HepG2 (cell line): Measurements from ENCODE around the gene ADGRD1. TPM values are rescaled to one million over a fixed set of nuclear protein-coding genes. Genes with fewer than 3 reads are reported as not detected.

Source experiments
- ATAC-seq: fragments of 200-7000 bp; cut with Tn5 transposase; 3 replicates; pipeline ENCODE4 v1.9.1; 2020; ENCODE audit warnings: mild to moderate bottlenecking, moderate library complexity
- BruUV-seq: library from RNA; stranded (reverse); fragments of 400-500 nt; replicated peaks from 2 replicates; lab custom pipeline; 2021; lab: Mats Ljungman, UMichigan
- CTCF ChIA-PET: fragments of 300-600 bp; formaldehyde crosslinking; extraction: SDS; loops from one replicate; lab custom pipeline; 2021; ENCODE audit warnings: low total read pairs, inconsistent platforms, low intra/inter-chr PET ratio; lab: Yijun Ruan, JAX
- POLR2A ChIA-PET: fragments of 350-600 bp; sonication (Branson Sonifier 250); formaldehyde crosslinking; loops from one replicate; lab custom pipeline; 2020; ENCODE audit warnings: antibody characterized with exemption, inconsistent platforms; lab: Yijun Ruan, JAX
- DNase-seq: peaks from one replicate; pipeline ENCODE4 v3.0.0-alpha.2; 2015; ENCODE audit warnings: low spot score
- FAIRE-seq: peaks from 3 replicates; lab custom pipeline; 2011; peaks lifted over from hg19 to GRCh38; lab: Jason Lieb, UNC
- H2AFZ ChIP-seq: one replicate; pipeline ENCODE4 v1.6.1; 2011; ENCODE audit warnings: low read length, inconsistent platforms
- H3K27ac ChIP-seq: fragments of 300-600 bp; 3 replicates; pipeline ENCODE4 v1.8.0; 2011; ENCODE audit warnings: mixed run types, mild to moderate bottlenecking, mixed read lengths, low read length, inconsistent platforms; ENCODE audit not compliant: insufficient read depth; ENCODE audit errors: extremely low read length
- H3K27me3 ChIP-seq, 2 experiments: fragments of 200-600 bp in 1 of 2; 2 replicates in 1 of 2; 3 replicates in 1 of 2; pipeline versions ENCODE4 v1.6.0 to v1.8.0; 2011; ENCODE audit warnings: low read length in 2 of 2, mild to moderate bottlenecking in 2 of 2, moderate library complexity in 2 of 2, inconsistent platforms in 1 of 2; ENCODE audit not compliant: insufficient read depth in 2 of 2, control insufficient read depth in 1 of 2
- H3K36me3 ChIP-seq, 2 experiments: fragments of 200-600 bp in 1 of 2; replicated peaks in 1 of 2; 2 replicates in 1 of 2; 3 replicates in 1 of 2; pipeline versions ENCODE4 v1.5.1 to v1.8.0; 2011; ENCODE audit warnings: low read length in 2 of 2, inconsistent platforms in 1 of 2; ENCODE audit not compliant: insufficient read depth in 2 of 2, control insufficient read depth in 1 of 2
- H3K4me1 ChIP-seq: 2 replicates; pipeline ENCODE4 v1.5.1; 2012; ENCODE audit warnings: low read length, inconsistent platforms; ENCODE audit not compliant: insufficient read depth
- H3K4me2 ChIP-seq: 2 replicates; pipeline ENCODE4 v1.6.0; 2011; ENCODE audit warnings: low read depth, low read length, inconsistent platforms
- H3K4me3 ChIP-seq, 3 experiments: fragments of 200-600 bp in 1 of 3; sonication (generic), shearing (Covaris generic) in 1 of 3; replicated peaks in 1 of 3; 2 replicates each; pipeline ENCODE4 v1.5.1; 2011 to 2016; ENCODE audit warnings: low read length in 3 of 3, inconsistent platforms in 2 of 3, low read depth in 2 of 3, mild to moderate bottlenecking in 2 of 3, control low read depth in 1 of 3, mixed read lengths in 1 of 3; ENCODE audit not compliant: insufficient read depth in 1 of 3
- H3K79me2 ChIP-seq: one replicate; pipeline ENCODE4 v1.6.1; 2011; ENCODE audit warnings: low read length, inconsistent platforms; ENCODE audit not compliant: insufficient read depth
- H3K9ac ChIP-seq: 2 replicates; pipeline ENCODE4 v1.6.0; 2011; ENCODE audit warnings: mild to moderate bottlenecking, low read depth, low read length, inconsistent platforms; ENCODE audit not compliant: insufficient read depth
- H3K9me3 ChIP-seq: 2 replicates; pipeline ENCODE4 v1.5.1; 2012; ENCODE audit warnings: mild to moderate bottlenecking, low read length
- H4K20me1 ChIP-seq: 2 replicates; pipeline ENCODE4 v1.6.0; 2011; ENCODE audit warnings: inconsistent platforms, mild to moderate bottlenecking, low read length, moderate library complexity; ENCODE audit not compliant: insufficient read depth
- CENPX ChIP-seq: sonication (generic); formaldehyde crosslinking; IDR thresholded peaks from 2 replicates; pipeline ENCODE4 v1.9.0; 2021; ENCODE audit warnings: mild to moderate bottlenecking, missing genetic modification reagents, moderate library complexity
- HIVEP1 ChIP-seq: sonication (generic); formaldehyde crosslinking; IDR thresholded peaks from 2 replicates; pipeline ENCODE4 v1.4.0; 2020; ENCODE audit warnings: mild to moderate bottlenecking, missing genetic modification reagents
- HNRNPLL ChIP-seq: fragments of 200-400 bp; formaldehyde crosslinking; IDR thresholded peaks from 2 replicates; pipeline ENCODE4 v1.6.1; 2017; ENCODE audit warnings: mild to moderate bottlenecking, low read depth, low read length; ENCODE audit not compliant: poor library complexity, severe bottlenecking
- MIER3 ChIP-seq: IDR thresholded peaks from 2 replicates; pipeline ENCODE4 v1.6.1; 2016; ENCODE audit warnings: missing compliant biosample characterization, borderline replicate concordance
- MYPOP ChIP-seq: sonication (generic); formaldehyde crosslinking; IDR thresholded peaks from 2 replicates; pipeline ENCODE4 v1.8.1; 2023; ENCODE audit warnings: mild to moderate bottlenecking, moderate library complexity, missing genetic modification reagents
- RCOR2 ChIP-seq: IDR thresholded peaks from 2 replicates; pipeline ENCODE4 v1.6.1; 2016; ENCODE audit warnings: missing biosample characterization, missing genetic modification reagents
- SRF ChIP-seq: IDR thresholded peaks from 2 replicates; pipeline ENCODE4 v1.6.1; 2011; ENCODE audit warnings: mild to moderate bottlenecking, low read depth, low read length, moderate library complexity
- SSRP1 ChIP-seq: IDR thresholded peaks from 2 replicates; pipeline ENCODE4 v1.6.1; 2016; ENCODE audit warnings: control low read depth
- U2AF2 ChIP-seq: fragments of 200-400 bp; formaldehyde crosslinking; IDR thresholded peaks from 2 replicates; pipeline ENCODE4 v1.6.1; 2017; ENCODE audit warnings: low read depth, mild to moderate bottlenecking, low read length
- ZFP62 ChIP-seq: sonication (generic); formaldehyde crosslinking; IDR thresholded peaks from 2 replicates; pipeline ENCODE4 v1.4.0; 2020; ENCODE audit warnings: missing genetic modification reagents
- ZNF10 ChIP-seq: sonication (generic); formaldehyde crosslinking; IDR thresholded peaks from 2 replicates; pipeline ENCODE4 v1.4.0; 2020; ENCODE audit warnings: mild to moderate bottlenecking, low read depth, missing genetic modification reagents, borderline replicate concordance
- ZNF296 ChIP-seq: sonication (generic); formaldehyde crosslinking; conservative IDR thresholded peaks from 2 replicates; pipeline ENCODE4 v1.5.0; 2020; ENCODE audit warnings: mild to moderate bottlenecking, missing genetic modification reagents
- ZNF672 ChIP-seq: sonication (generic); formaldehyde crosslinking; IDR thresholded peaks from 2 replicates; pipeline ENCODE4 v1.8.1; 2022; ENCODE audit warnings: missing genetic modification reagents
- ZNF772 ChIP-seq: sonication (generic); formaldehyde crosslinking; IDR thresholded peaks from 2 replicates; pipeline ENCODE4 v1.5.0; 2020; ENCODE audit warnings: mild to moderate bottlenecking, missing genetic modification reagents
- ZNF773 ChIP-seq: sonication (generic); formaldehyde crosslinking; IDR thresholded peaks from 2 replicates; pipeline ENCODE4 v1.4.0; 2020; ENCODE audit warnings: missing genetic modification reagents, borderline replicate concordance
- WGBS: methylation state at CpG from one replicate; pipeline ENCODE4 v1.1.6; 2017; ENCODE audit warnings: low lambda C conversion rate; 5-methylcytosine and 5-hydroxymethylcytosine counted together
- in situ Hi-C: cut with HindIII; loops from 2 replicates; pipeline ENCODE4 v1.10.0; 2017; ENCODE audit warnings: low pct_unique_long_range_greater_than_20kb; ENCODE audit not compliant: extremely low pct_ligation_motif_present
- intact Hi-C: fragments of 100-400 bp; cut with micrococcal nuclease; formaldehyde crosslinking; loops from one replicate; pipeline ENCODE4 v1.10.0; 2022; ENCODE audit not compliant: unreplicated experiment
- polyA plus RNA-seq, 8 experiments: library from polyadenylated mRNA; depleted of rRNA in 3 of 8; stranded (reverse) in 7 of 8; unstranded in 1 of 8; fragments of >200 nt; fragmentation: Illumina TruSeq in 4 of 8; extraction: Trizol in 4 of 8; gene quantifications; 2 replicates each; pipeline versions ENCODE4 v1.2.1 to v1.2.3, GENCODE V29; 2011 to 2016; ENCODE audit warnings: low read depth in 4 of 8, missing spikeins in 1 of 8, mixed read lengths in 1 of 8; ENCODE audit not compliant: insufficient read depth in 1 of 8
- total RNA-seq, 5 experiments: library from RNA; depleted of rRNA; stranded (reverse); fragments of >200 nt; fragmentation: Illumina TruSeq; extraction: Trizol; gene quantifications; 2 replicates each; pipeline ENCODE4 v1.2.3, GENCODE V29; 2016; ENCODE audit warnings: low read depth in 1 of 5

Gene ADGRD1
- total and polyA plus RNA-seq, 2 of the 13 experiments (the other 11 are each of a cell fraction or from before 2014, with no cell fraction given) = 0.46 to 12.4 TPM

DNA sequence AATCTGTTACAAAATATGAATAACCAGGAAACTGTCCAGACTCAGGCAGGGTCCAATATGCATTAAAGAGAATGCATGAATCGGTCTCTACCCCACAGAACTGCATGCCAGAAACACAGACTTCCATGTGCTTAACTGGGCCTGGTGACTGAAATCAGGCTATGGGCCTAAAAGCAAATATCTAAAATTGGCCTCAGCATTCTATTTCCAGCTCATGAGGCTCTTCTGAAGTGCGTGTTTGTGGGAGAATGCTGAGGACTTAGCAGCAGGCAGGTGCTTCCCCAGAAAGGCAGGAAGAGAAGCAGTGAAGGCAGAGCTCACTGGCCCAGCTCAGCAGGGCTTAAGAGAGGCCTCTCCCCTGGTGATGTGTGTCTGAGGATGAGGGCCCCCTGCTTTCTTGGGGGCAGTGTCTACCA is 48.5 kb downstream of the ADGRD1 start:
- Histone ChIP-seq H3K27me3 (no peaks in the 10 kb centered on the region), H3K27ac (no peak overlapping the region), H3K36me3 (no peaks in the 10 kb centered on the region; a peak in 1 of 5 replicates), H3K79me2 (no peaks in the 10 kb centered on the region), H2AFZ (no peak overlapping the region), H3K9me3 (no peaks in the 10 kb centered on the region), H3K9ac (no peak overlapping the region), H3K4me2 (no peak overlapping the region), H3K4me1 (peaks cover 17% of the 10 kb centered on the region), H3K4me3 (no peak overlapping the region), H4K20me1 (no peaks in the 10 kb centered on the region)
- ATAC-seq (no peak), DNase-seq (no peak), FAIRE-seq (no peak)
- POLR2A ChIA-PET = no interaction called here
- CTCF ChIA-PET = no interaction called here
- TF ChIP-seq SRF (no peak), U2AF2 (no peak), ZNF296 (CRISPR knock-in tag) (no peak), MYPOP (CRISPR knock-in tag) (no peak), HIVEP1 (CRISPR knock-in tag) (no peak), RCOR2 (CRISPR knock-in tag) (no peak), CENPX (CRISPR knock-in tag) (no peak), ZNF773 (CRISPR knock-in tag) (no peak), ZNF672 (CRISPR knock-in tag) (no peak), ZNF10 (no peak), HNRNPLL (no peak), MIER3 (no peak), SSRP1 (no peak), ZFP62 (CRISPR knock-in tag) (no peak), ZNF772 (CRISPR knock-in tag) (no peak)
- in situ Hi-C loops (no loop called here), intact Hi-C loops (no loop called here)
- no TSS peak for BruUV-seq
- WGBS = 84% methylated on average over 2 of the region's 2 CpGs
